SH-SY5Y (cell line): Measurements from ENCODE around the gene UBR4.

Source experiments
- GATA2 ChIP-seq: IDR thresholded peaks from 2 replicates; pipeline ENCODE4 v1.6.1; 2011; ENCODE audit warnings: mild to moderate bottlenecking, low read depth, low read length
- GATA3 ChIP-seq: IDR thresholded peaks from 2 replicates; pipeline ENCODE4 v1.6.1; 2011; ENCODE audit warnings: low read depth, mild to moderate bottlenecking, low read length, moderate library complexity

DNA sequence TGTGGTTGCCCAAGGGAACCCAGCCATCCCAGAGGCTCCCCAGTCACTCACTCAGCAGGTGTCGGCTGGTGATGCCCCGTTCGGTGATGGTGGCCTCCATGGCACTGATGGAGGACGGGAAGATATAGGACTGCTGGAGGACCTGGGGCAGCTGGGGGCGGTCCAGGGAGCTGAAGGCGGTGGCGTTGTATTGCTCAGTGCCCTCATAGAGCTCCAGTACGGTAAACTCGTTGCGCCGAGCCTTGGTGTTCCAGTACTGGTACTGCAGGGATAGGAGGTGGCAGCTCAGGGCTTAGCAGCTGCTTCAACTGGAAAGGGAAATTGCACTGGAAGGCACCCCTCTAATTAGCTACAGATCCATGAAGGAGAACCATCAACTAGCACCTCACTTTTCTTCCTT is 12.5 kb upstream of the UBR4 start:
- TF ChIP-seq GATA2: no peak
- TF ChIP-seq GATA3: no peak
